Osteoblast (primary cell): ENCODE measurements around the gene CCT7. TPM values are rescaled to one million over a fixed set of nuclear protein-coding genes. Genes with fewer than 3 reads are reported as not detected.

Experiments used
- DNase-seq: peaks from one replicate; pipeline ENCODE4 v3.0.0; 2011; ENCODE audit warnings: low spot score, mixed read lengths; ENCODE audit not compliant: insufficient read length; ENCODE audit errors: missing footprints
- H2AFZ ChIP-seq: 2 replicates; pipeline ENCODE4 v1.6.0; 2011; ENCODE audit warnings: mild to moderate bottlenecking, low read length
- H3K27ac ChIP-seq: 2 replicates; pipeline ENCODE4 v1.5.1; 2011; ENCODE audit warnings: mild to moderate bottlenecking, low read depth, low read length, moderate library complexity
- H3K27me3 ChIP-seq: 2 replicates; pipeline ENCODE4 v1.6.0; 2012; ENCODE audit warnings: mild to moderate bottlenecking, control low read depth, inconsistent platforms, low read length, moderate library complexity; ENCODE audit not compliant: insufficient read depth
- H3K36me3 ChIP-seq: 2 replicates; pipeline ENCODE4 v1.5.1; 2011; ENCODE audit warnings: mild to moderate bottlenecking, low read length, control low read depth, moderate library complexity; ENCODE audit not compliant: insufficient read depth
- H3K4me1 ChIP-seq: 2 replicates; pipeline ENCODE4 v1.5.1; 2011; ENCODE audit warnings: mild to moderate bottlenecking, low read length, control low read depth, moderate library complexity; ENCODE audit not compliant: insufficient read depth
- H3K4me2 ChIP-seq: 2 replicates; pipeline ENCODE4 v1.6.0; 2011; ENCODE audit warnings: mild to moderate bottlenecking, low read length; ENCODE audit not compliant: insufficient read depth
- H3K4me3 ChIP-seq: fragments of 200-600 bp; sonication (generic); 3 replicates; pipeline ENCODE4 v1.5.1; 2012; ENCODE audit warnings: mild to moderate bottlenecking, low read length, inconsistent platforms; ENCODE audit not compliant: insufficient read depth
- H3K79me2 ChIP-seq: 2 replicates; pipeline ENCODE4 v1.6.0; 2012; ENCODE audit warnings: mild to moderate bottlenecking, low read length, control low read depth, inconsistent platforms; ENCODE audit not compliant: insufficient read depth
- H3K9me3 ChIP-seq: 2 replicates; pipeline ENCODE4 v1.5.1; 2011; ENCODE audit warnings: low read depth, low read length, control low read depth
- H4K20me1 ChIP-seq: 2 replicates; pipeline ENCODE4 v1.6.0; 2012; ENCODE audit warnings: mild to moderate bottlenecking, low read length, control low read depth; ENCODE audit not compliant: insufficient read depth
- CTCF ChIP-seq: IDR thresholded peaks from 2 replicates; pipeline ENCODE4 v1.5.1; 2011; ENCODE audit warnings: mild to moderate bottlenecking, low read depth, low read length, moderate library complexity; ENCODE audit errors: extremely low read depth
- total RNA-seq: library from RNA; depleted of rRNA; stranded (reverse); fragments of >200 nt; gene quantifications from 2 replicates; pipeline ENCODE4 v1.2.3, GENCODE V29; 2012

CCT7 gene
- total RNA-seq, 1 donor = 200 TPM

- Histone ChIP-seq H4K20me1 (no peaks in the 10 kb centered on the region), H3K4me2 (peak within 1 kb of the TSS; percentile 75), H2AFZ (peak within 1 kb of the TSS; percentile 61), H3K9me3 (no peaks in the 10 kb centered on the region), H3K4me3 (peak within 1 kb of the TSS; percentile 67), H3K27ac (no peak within 1 kb of the TSS), H3K79me2 (no peaks in the 10 kb centered on the region), H3K27me3 (peaks cover 63% of the 10 kb centered on the region), H3K4me1 (no peaks in the 10 kb centered on the region), H3K36me3 (no peaks in the 10 kb centered on the region)
- peak; percentile 99 for DNase-seq
- no peak for TF ChIP-seq CTCF
Measured at GRCh38 chr2:73293534-73294171, 59.5 kb downstream of the CCT7 start, which contains the start of gene EGR4. TSS of gene EGR4 (minus strand) at chr2:73293548. CDS start at chr2:73293317, 231 bp downstream.

GRCh38 chr2:73294239-73294638, 60.1 kb downstream of the CCT7 start:
- no peaks in the 10 kb centered on the region for H3K36me3 ChIP-seq
- H3K4me1 ChIP-seq = no peaks in the 10 kb centered on the region
- H3K9me3 ChIP-seq = no peaks in the 10 kb centered on the region
- no peak overlapping the region for H2AFZ ChIP-seq
- no peaks in the 10 kb centered on the region for H3K79me2 ChIP-seq
- H4K20me1 ChIP-seq = no peaks in the 10 kb centered on the region
- no peak overlapping the region for H3K27ac ChIP-seq
- TF ChIP-seq CTCF = no peak
- H3K4me3 ChIP-seq = no peak overlapping the region
- H3K4me2 ChIP-seq = no peak overlapping the region
- no peak for DNase-seq
- peaks cover 60% of the 10 kb centered on the region for H3K27me3 ChIP-seq

- H3K4me3 ChIP-seq = no peak overlapping the region
- H3K4me1 ChIP-seq = no peaks in the 10 kb centered on the region
- H3K79me2 ChIP-seq = no peaks in the 10 kb centered on the region
- no peaks in the 10 kb centered on the region for H3K36me3 ChIP-seq
- no peaks in the 10 kb centered on the region for H4K20me1 ChIP-seq
- no peak overlapping the region for H2AFZ ChIP-seq
- peaks cover 57% of the 10 kb centered on the region for H3K27me3 ChIP-seq
- H3K27ac ChIP-seq = no peak overlapping the region
- H3K4me2 ChIP-seq = no peak overlapping the region
- DNase-seq = peak; percentile 26
- no peak for TF ChIP-seq CTCF
- no peaks in the 10 kb centered on the region for H3K9me3 ChIP-seq
Measured at GRCh38 chr2:73295751-73296400, 61.8 kb downstream of the CCT7 start.

- H3K27ac ChIP-seq = no peak overlapping the region
- peak; percentile 92 for DNase-seq
- no peaks in the 10 kb centered on the region for H3K4me1 ChIP-seq
- H3K27me3 ChIP-seq = peaks cover 48% of the 10 kb centered on the region
- TF ChIP-seq CTCF = no peak
- no peak overlapping the region for H3K4me3 ChIP-seq
- H3K36me3 ChIP-seq = no peaks in the 10 kb centered on the region
- no peaks in the 10 kb centered on the region for H3K79me2 ChIP-seq
- no peaks in the 10 kb centered on the region for H4K20me1 ChIP-seq
- H3K9me3 ChIP-seq = no peaks in the 10 kb centered on the region
- no peak overlapping the region for H3K4me2 ChIP-seq
- H2AFZ ChIP-seq = no peak overlapping the region
Measured at GRCh38 chr2:73297151-73297559, 63.0 kb downstream of the CCT7 start.
